GM21390 (cell line): Measurements from ENCODE around the gene TMEM86B.
"Not testable (repeated sequence)": the region's sequence is repeated elsewhere in the genome, so short reads cannot be mapped to it uniquely, and the experiment has no call there.

Source experiments
- ATAC-seq: cut with Tn5 transposase; IDR thresholded peaks from one replicate; pipeline ENCODE4 v1.9.1; 2021; ENCODE audit not compliant: unreplicated experiment

TMEM86B gene

GRCh38 chr19:55242517-55242916 is 14.0 kb upstream of the TMEM86B start:
- no peak for ATAC-seq

- ATAC-seq: no peak
These were observed 13.4 kb upstream of the TMEM86B start for GRCh38 chr19:55241935-55242464.

GRCh38 chr19:55241143-55241934 is 12.8 kb upstream of the TMEM86B start:
- ATAC-seq: no peak

- no peak for ATAC-seq
These were observed 12.1 kb upstream of the TMEM86B start for GRCh38 chr19:55240713-55241020.

GRCh38 chr19:55239004-55239403 is 10.4 kb upstream of the TMEM86B start:
- ATAC-seq: no peak

DNA sequence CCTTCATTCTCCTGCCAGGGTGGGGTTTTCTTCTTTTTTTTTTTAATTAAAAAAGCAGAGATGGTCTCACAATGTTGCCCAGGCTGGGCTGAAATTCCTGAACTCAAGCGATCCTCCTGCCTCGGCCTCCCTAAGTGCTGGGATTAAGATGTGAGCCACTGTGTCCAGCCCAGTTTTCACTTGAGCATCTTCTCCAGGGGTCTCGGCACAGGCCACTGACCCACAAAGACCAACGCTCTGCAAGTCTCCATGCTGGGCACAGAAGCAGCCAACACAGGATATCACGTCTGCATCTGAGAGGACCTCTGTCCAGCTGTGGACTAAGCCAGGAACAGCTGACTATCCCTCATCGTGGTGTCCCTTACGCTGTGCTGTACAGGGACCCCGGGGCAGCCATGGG is 9.5 kb upstream of the TMEM86B start:
- ATAC-seq: no peak

DNA sequence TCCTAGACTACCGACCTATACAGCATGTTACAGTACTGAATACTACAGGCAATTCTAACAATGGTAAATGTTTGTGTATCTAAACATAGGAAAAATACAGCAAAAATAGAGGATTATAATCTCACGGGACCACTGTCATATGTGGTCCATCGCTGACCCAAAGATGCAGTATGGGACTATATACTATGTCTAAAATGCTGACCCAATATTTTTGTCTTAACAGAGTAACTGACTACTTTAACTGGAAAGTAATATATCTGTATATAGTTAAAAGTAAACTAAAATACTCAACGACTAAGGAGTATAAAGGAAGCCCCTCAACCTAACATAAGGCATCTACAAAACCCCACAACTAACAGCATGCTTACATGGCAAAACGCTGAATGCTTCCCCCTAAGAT is 4.4 kb upstream of the TMEM86B start:
- no peak for ATAC-seq

- ATAC-seq: no peak
These were observed 3.7 kb upstream of the TMEM86B start for GRCh38 chr19:55232286-55232602.

DNA sequence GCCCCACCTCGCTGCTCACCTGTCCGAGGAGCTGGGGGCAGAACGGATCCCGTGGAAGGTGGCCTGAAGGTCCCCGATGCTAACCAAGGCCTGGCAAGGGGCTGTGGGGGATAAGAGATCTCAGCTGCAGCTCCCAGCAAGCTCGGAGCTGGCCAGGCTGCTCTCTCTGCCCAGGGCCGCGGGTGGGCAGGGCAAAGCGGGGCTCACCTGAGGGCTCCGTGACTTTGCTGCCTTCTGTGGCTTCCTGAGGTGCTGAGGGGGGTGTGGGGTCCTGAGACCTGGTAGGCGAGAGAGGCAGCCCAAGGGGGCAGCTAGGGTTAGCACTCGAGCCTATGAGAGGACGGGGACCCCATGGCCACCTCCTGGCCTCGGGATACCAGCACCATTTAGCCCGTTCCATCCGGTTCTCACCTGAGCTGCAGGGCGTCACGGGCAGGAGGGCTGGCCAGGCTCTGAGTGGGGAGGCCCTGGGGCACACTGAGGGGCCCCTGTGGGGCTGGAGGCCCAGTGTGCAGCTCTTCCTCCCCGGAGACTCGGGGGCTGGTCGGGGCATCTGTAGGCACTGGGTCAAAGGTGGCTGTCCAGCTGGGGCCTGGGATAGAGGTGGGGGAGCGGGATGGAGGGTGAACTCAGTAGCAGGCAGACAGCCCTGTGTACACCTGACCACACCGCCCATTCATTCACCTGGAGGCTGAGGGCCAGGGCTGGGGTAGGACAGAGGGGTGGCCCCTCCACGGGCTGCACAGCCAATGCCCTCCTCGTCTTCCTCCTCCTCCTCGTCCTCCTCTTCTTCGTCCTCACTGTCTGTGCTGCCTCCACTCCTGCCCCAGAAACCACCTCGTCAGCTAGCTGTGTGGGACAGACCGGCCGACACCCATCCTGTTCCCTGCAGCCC is 3.1 kb upstream of the TMEM86B start:
- no peak for ATAC-seq

GRCh38 chr19:55230780-55231179 is 2.2 kb upstream of the TMEM86B start:
- no peak for ATAC-seq

GRCh38 chr19:55230329-55230728 is 1.8 kb upstream of the TMEM86B start:
- ATAC-seq: no peak

DNA sequence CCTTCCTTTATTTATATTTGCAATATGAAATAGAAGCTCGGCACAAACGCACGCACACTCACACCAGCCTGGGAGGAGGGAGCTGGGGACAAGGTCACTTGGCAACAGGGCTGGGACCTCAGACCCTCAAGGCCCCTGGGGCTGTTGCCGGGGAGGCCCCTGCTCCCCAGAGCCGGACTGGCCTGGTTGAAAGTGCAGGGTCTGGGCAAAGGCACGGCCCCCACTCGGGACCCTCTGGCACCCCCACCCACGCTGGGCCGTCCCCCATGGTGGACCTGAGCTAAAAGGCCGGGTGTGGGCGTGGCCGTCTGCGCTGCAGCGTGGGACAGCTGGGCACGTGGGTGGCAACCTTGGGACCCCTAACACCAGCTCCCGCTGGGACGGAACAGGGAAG is 1.2 kb upstream of the TMEM86B start:
- no peak for ATAC-seq

GRCh38 chr19:55229145-55229788 is 704 bp upstream of the TMEM86B start:
- ATAC-seq: no peak

GRCh38 chr19:55228015-55228391 is 560 bp downstream of the TMEM86B start:
- no peak for ATAC-seq

DNA sequence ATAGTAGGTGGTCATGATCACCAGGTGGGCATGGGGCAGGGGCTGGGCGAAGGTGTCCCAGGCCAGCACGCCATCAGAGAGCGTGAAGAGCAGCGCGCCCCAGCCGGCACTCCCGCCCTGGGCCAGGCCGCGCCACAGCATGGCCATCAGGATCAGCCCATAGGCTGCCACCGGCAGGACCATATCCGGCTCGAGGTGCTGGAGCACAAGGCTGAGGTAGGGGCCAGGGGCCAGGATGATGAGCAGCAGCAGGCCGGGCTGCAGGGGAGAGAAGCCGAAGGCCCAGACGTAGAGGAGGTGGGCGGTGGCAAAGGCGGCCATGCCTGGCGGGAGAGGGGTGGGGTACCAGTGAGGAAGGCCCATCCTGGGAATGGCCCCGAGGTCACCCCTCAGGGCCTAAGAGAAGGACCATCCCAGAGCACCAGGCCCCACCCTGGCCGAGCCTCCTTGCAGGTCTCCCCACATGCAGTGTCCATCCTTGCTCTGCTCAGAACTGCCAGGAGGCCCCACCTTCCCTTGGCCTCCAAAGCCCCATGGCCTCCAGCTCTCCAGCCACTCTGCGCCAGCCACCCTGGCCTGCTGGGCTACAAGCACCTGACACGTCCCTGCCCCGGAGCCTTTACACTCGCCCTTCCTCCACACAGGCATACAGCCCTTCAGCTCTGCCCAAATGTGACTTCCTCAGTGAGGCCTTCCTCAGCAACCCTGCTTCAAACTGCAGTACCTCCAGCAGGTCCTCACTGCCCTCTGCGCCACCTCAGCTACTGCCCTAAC is 1.1 kb downstream of the TMEM86B start:
- no peak for ATAC-seq

- no peak for ATAC-seq
These were observed 1.8 kb downstream of the TMEM86B start for GRCh38 chr19:55226788-55227187.

GRCh38 chr19:55226273-55226672 is 2.3 kb downstream of the TMEM86B start:
- ATAC-seq: no peak

DNA sequence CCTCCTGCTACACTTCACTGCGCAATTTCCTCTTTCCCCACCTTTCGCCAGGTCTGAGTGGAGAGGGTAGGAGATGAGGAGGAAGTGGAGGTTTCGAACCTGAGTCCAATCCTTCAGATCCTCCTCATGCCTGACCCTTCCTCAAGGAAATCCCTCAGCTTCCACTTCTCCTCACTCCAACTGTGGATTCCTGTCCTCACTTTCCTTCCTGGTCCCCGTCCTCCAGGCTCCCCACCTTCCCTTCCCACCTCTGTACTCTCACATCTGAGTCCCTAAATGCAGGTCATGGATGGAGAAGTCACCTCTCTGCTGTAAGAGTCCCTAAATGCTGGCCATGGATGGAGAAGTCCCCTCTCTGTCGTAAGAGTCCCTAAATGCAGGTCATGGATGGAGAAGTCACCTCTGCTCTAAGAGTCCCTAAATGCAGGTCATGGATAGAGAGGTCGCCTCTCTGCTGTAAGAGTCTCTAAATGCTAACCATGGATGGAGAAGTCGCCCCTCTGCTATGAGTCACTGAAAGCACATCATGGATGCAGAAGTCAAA is 3.1 kb downstream of the TMEM86B start:
- ATAC-seq: no peak

DNA sequence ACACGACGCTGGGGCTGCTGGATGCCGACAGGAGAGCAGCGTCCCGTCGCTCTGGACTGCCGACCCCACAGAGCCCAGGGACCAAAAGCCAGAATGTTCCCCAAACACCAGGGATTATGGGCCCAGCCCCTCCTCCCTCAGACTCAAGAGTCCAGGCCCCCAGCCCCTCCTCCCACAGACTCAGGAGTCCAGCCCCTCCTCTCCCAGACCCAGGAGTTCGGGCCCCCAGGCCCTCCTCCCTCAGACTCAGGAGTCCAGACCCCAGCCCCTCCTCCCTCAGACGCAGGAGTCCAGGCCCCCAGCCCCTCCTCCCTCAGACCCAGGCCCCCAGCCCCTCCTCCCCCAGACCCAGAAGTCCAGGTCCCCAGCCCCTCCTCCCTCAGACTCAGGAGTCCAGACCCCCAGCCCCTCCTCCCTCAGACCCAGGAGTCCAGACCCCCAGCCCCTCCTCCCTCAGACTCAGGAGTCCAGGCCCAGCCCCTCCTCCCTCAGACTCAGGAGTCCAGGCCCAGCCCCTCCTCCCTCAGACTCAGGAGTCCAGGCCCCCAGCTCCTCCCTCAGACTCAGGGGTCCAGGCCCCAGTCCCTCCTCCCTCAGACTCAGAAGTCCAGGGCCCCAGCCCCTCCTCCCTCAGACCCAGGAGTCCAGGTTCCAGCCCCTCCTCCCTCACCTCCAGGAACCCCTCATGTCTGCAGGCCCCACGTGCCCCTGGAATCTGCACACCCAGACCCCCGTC is 3.7 kb downstream of the TMEM86B start:
- ATAC-seq: not testable (repeated sequence)

- ATAC-seq: no peak
These were observed 4.4 kb downstream of the TMEM86B start for GRCh38 chr19:55224038-55224665.
